Right lobe of liver (tissue), 4 donors: ENCODE measurements around the gene DHX9.

Source experiments
- POLR2A ChIP-seq: fragments of 450-650 bp; IDR thresholded peaks from one replicate; pipeline ENCODE4 v1.6.1; 2017; ENCODE audit warnings: antibody characterized with exemption, mild to moderate bottlenecking
- TF ChIP-seq, protein P1 (sequence below), 4 donors: fragments of 200-600 bp in 3 of 4; fragments of 450-650 bp in 1 of 4; IDR thresholded peaks; one replicate each; pipeline versions ENCODE4 v1.5.1 to v1.8.0; 2016 to 2022; ENCODE audit warnings: antibody characterized with exemption in 4 of 4, mild to moderate bottlenecking in 2 of 4
- donor health status: DM: no; HTN: no; CAD: no.
- donor health status: DM: no; HTN: no; CAD: no.
- donor health status: DM: no; HTN: yes; CAD: no.

DNA sequence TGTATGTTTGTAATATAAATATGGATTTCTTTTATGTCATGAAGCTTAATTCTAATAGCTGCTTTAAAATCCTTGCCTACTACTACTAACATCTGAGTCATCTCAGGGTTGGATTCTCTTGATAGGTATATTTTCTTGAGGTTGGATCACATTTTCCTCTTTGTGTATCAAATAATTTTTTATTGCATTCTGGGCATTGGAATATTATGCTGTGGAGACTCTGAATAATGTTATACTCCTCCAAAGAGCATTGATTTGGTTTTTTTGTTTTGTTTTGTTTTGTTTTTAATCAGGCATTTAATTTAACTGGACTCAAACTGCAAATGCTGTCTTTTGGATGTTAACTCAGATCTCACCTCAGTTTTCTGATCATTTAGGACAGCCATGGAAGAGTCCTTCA is 8.0 kb downstream of the DHX9 start:
- TF ChIP-seq, protein P1, sequence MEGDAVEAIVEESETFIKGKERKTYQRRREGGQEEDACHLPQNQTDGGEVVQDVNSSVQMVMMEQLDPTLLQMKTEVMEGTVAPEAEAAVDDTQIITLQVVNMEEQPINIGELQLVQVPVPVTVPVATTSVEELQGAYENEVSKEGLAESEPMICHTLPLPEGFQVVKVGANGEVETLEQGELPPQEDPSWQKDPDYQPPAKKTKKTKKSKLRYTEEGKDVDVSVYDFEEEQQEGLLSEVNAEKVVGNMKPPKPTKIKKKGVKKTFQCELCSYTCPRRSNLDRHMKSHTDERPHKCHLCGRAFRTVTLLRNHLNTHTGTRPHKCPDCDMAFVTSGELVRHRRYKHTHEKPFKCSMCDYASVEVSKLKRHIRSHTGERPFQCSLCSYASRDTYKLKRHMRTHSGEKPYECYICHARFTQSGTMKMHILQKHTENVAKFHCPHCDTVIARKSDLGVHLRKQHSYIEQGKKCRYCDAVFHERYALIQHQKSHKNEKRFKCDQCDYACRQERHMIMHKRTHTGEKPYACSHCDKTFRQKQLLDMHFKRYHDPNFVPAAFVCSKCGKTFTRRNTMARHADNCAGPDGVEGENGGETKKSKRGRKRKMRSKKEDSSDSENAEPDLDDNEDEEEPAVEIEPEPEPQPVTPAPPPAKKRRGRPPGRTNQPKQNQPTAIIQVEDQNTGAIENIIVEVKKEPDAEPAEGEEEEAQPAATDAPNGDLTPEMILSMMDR (IDR thresholded peaks at IDR 0.05) = no peak
- no peak for TF ChIP-seq POLR2A
